GM12878 (cell line): Measurements from ENCODE around the gene FGF14. TPM values are rescaled to one million over a fixed set of nuclear protein-coding genes. Genes with fewer than 3 reads are reported as not detected.

Source experiments
- ATAC-seq: fragments of 200-7000 bp; cut with Tn5 transposase; 3 replicates; pipeline ENCODE4 v1.9.1; 2020; ENCODE audit warnings: mild to moderate bottlenecking, moderate library complexity
- BruUV-seq: library from RNA; stranded (reverse); fragments of 400-500 nt; replicated peaks from 2 replicates; lab custom pipeline; 2021; lab: Mats Ljungman, UMichigan
- CTCF ChIA-PET: fragments of 300-600 bp; sonication (Branson Sonifier 250); formaldehyde crosslinking; extraction: SDS; loops from one replicate; lab custom pipeline; 2021; ENCODE audit warnings: inconsistent platforms; lab: Yijun Ruan, JAX
- POLR2A ChIA-PET: fragments of 350-600 bp; formaldehyde crosslinking; extraction: SDS; loops from one replicate; lab custom pipeline; 2021; ENCODE audit warnings: inconsistent platforms; lab: Charles Lee
- RAD21 ChIA-PET: fragments of 300-600 bp; sonication (Branson Sonifier 250); formaldehyde crosslinking; loops from one replicate; lab custom pipeline; 2023; ENCODE audit warnings: antibody characterized with exemption; ENCODE audit not compliant: unreplicated experiment; lab: Charles Lee
- SMC1A ChIA-PET: fragments of 300-600 bp; sonication (Branson Sonifier 250); formaldehyde crosslinking; loops from one replicate; lab custom pipeline; 2023; ENCODE audit not compliant: unreplicated experiment, uncharacterized antibody; lab: Charles Lee
- DNase-seq: peaks from one replicate; pipeline ENCODE4 v3.0.0-alpha.2; 2011; ENCODE audit warnings: low read depth, low spot score
- FAIRE-seq: peaks from 3 replicates; lab custom pipeline; 2011; peaks lifted over from hg19 to GRCh38; lab: Jason Lieb, UNC
- H2AFZ ChIP-seq: 2 replicates; pipeline ENCODE4 v1.6.0; 2011; ENCODE audit warnings: low read depth, low read length, control low read depth; ENCODE audit not compliant: control insufficient read depth
- H3K27ac ChIP-seq: 2 replicates; pipeline ENCODE4 v1.5.1; 2011; ENCODE audit warnings: control low read depth; ENCODE audit not compliant: control insufficient read depth, insufficient read depth
- H3K27me3 ChIP-seq, 2 experiments: replicated peaks in 1 of 2; 2 replicates each; pipeline versions ENCODE4 v1.6.0 to v1.6.1; 2011; ENCODE audit warnings: low read length in 1 of 2; ENCODE audit not compliant: control insufficient read depth in 2 of 2, insufficient read depth in 2 of 2
- H3K36me3 ChIP-seq, 2 experiments: 2 replicates each; pipeline ENCODE4 v1.5.1; 2011; ENCODE audit warnings: low read length in 1 of 2; ENCODE audit not compliant: control insufficient read depth in 2 of 2, insufficient read depth in 2 of 2
- H3K4me1 ChIP-seq: 2 replicates; pipeline ENCODE4 v1.6.1; 2011; ENCODE audit warnings: mild to moderate bottlenecking, low read length, moderate library complexity, mixed read lengths; ENCODE audit not compliant: control insufficient read depth, insufficient read depth
- H3K4me2 ChIP-seq: 2 replicates; pipeline ENCODE4 v1.6.0; 2011; ENCODE audit warnings: control low read depth; ENCODE audit not compliant: control insufficient read depth, insufficient read depth
- H3K4me3 ChIP-seq: fragments of 200-600 bp; sonication (generic); 2 replicates; pipeline ENCODE4 v1.5.1; 2016
- H3K79me2 ChIP-seq: 2 replicates; pipeline ENCODE4 v1.6.0; 2011; ENCODE audit warnings: low read length; ENCODE audit not compliant: control insufficient read depth, insufficient read depth
- H3K9ac ChIP-seq: 2 replicates; pipeline ENCODE4 v1.8.0; 2011; ENCODE audit warnings: low read length, control low read depth, mixed read lengths; ENCODE audit not compliant: control insufficient read depth, insufficient read depth
- H3K9me3 ChIP-seq: replicated peaks from 3 replicates; pipeline ENCODE4 v1.5.1; 2011; ENCODE audit warnings: mild to moderate bottlenecking, low read length; ENCODE audit not compliant: control insufficient read depth, insufficient read depth
- H4K20me1 ChIP-seq: 2 replicates; pipeline ENCODE4 v1.6.0; 2011; ENCODE audit not compliant: control insufficient read depth, insufficient read depth
- CREM ChIP-seq: IDR thresholded peaks from 2 replicates; pipeline ENCODE4 v1.6.1; 2014; ENCODE audit warnings: antibody characterized with exemption, low read depth
- DPF2 ChIP-seq: fragments of 450-650 bp; IDR thresholded peaks from 2 replicates; pipeline ENCODE4 v1.6.1; 2017; ENCODE audit warnings: mild to moderate bottlenecking
- NBN ChIP-seq: fragments of 450-650 bp; IDR thresholded peaks from 2 replicates; pipeline ENCODE4 v1.6.1; 2016
- NFYB ChIP-seq: IDR thresholded peaks from 2 replicates; pipeline ENCODE4 v1.6.1; 2011; ENCODE audit warnings: low read depth, mild to moderate bottlenecking, low read length, improper control_type of control experiment, moderate library complexity; ENCODE audit not compliant: insufficient read depth
- SP1 ChIP-seq: IDR thresholded peaks from one replicate; pipeline ENCODE4 v1.6.1; 2011; ENCODE audit warnings: low read depth, low read length
- ZBTB4 ChIP-seq: fragments of 450-650 bp; formaldehyde crosslinking; IDR thresholded peaks from 2 replicates; pipeline ENCODE4 v1.4.0; 2022; ENCODE audit warnings: mild to moderate bottlenecking, moderate library complexity
- in situ Hi-C: fragments of 300-500 bp; cut with MboI; formaldehyde crosslinking; loops from 9 replicates; pipeline ENCODE4 v1.14.3; 2018; ENCODE audit warnings: mixed read lengths
- intact Hi-C: fragments of 100-400 bp; cut with micrococcal nuclease; formaldehyde crosslinking; loops from one replicate; pipeline ENCODE4 v1.14.2; 2022; ENCODE audit not compliant: unreplicated experiment
- polyA plus RNA-seq, 11 experiments: library from polyadenylated mRNA; depleted of rRNA in 4 of 11; unstranded in 6 of 11; stranded (reverse) in 5 of 11; fragments of >200 nt; fragmentation: Nextera tagmentation in 4 of 11; fragmentation: Illumina TruSeq in 1 of 11; extraction: Ambion mirVana in 4 of 11; extraction: Trizol in 1 of 11; gene quantifications; 1 replicate in 1 of 11; 2 replicates in 10 of 11; pipeline versions ENCODE4 v1.2.1 to v1.2.3, GENCODE V29; 2011 to 2016; ENCODE audit warnings: inconsistent platforms in 2 of 11, missing spikeins in 2 of 11, low read depth in 1 of 11
- total RNA-seq, 4 experiments: library from RNA; depleted of rRNA in 3 of 4; stranded (reverse); fragments of >200 nt in 3 of 4; fragmentation: Illumina TruSeq in 1 of 4; extraction: Trizol in 1 of 4; gene quantifications; 2 replicates each; pipeline versions ENCODE4 v1.2.1 to v1.2.3, GENCODE V29; 2013 to 2021
- TF ChIP-seq, protein P1 (sequence below), 3 experiments: IDR thresholded peaks in 2 of 3; conservative IDR thresholded peaks in 1 of 3; 2 replicates each; pipeline ENCODE4 v1.5.1; 2011; ENCODE audit warnings: low read depth in 3 of 3, low read length in 3 of 3, mild to moderate bottlenecking in 3 of 3, control low read depth in 2 of 3, moderate library complexity in 2 of 3, inconsistent platforms in 1 of 3, mixed read lengths in 1 of 3; ENCODE audit not compliant: control insufficient read depth in 2 of 3, insufficient read depth in 1 of 3; ENCODE audit errors: extremely low read depth in 1 of 3

The FGF14 gene
- total and polyA plus RNA-seq, 10 of the 15 experiments (the other 5 are each of a cell fraction or from before 2014, with no cell fraction given): under 0.01 to 0.44 (median 0.04) TPM

GRCh38 chr13:102344410-102344809 is 57.4 kb downstream of the FGF14 start:
- Histone ChIP-seq H3K27me3 (no peaks in the 10 kb centered on the region), H3K36me3 (no peaks in the 10 kb centered on the region), H3K4me1 (no peaks in the 10 kb centered on the region), H3K27ac (no peak overlapping the region), H3K9ac (no peak overlapping the region), H3K9me3 (no peaks in the 10 kb centered on the region), H2AFZ (no peak overlapping the region), H3K4me2 (no peak overlapping the region), H3K4me3 (no peak overlapping the region), H3K79me2 (no peaks in the 10 kb centered on the region), H4K20me1 (no peaks in the 10 kb centered on the region)
- ATAC-seq (no peak), DNase-seq (no peak), FAIRE-seq (no peak)
- POLR2A ChIA-PET: interaction anchor here (1.4 kb wide), 1 partner anchor 10 kb away, joined by 3 read pairs; no protein-coding TSS in a partner anchor
- RAD21 ChIA-PET: no interaction called here
- in situ Hi-C loops: no loop called here
- CTCF ChIA-PET: interaction anchor here (1.5 kb wide), 1 partner anchor 12 kb away, joined by 3 read pairs; no protein-coding TSS in a partner anchor
- SMC1A ChIA-PET: no interaction called here
- intact Hi-C loops: no loop called here
- TF ChIP-seq CREM: no peak
- no peak for TF ChIP-seq DPF2
- TF ChIP-seq NFYB: no peak
- no peak for TF ChIP-seq NBN
- TF ChIP-seq, protein P1, sequence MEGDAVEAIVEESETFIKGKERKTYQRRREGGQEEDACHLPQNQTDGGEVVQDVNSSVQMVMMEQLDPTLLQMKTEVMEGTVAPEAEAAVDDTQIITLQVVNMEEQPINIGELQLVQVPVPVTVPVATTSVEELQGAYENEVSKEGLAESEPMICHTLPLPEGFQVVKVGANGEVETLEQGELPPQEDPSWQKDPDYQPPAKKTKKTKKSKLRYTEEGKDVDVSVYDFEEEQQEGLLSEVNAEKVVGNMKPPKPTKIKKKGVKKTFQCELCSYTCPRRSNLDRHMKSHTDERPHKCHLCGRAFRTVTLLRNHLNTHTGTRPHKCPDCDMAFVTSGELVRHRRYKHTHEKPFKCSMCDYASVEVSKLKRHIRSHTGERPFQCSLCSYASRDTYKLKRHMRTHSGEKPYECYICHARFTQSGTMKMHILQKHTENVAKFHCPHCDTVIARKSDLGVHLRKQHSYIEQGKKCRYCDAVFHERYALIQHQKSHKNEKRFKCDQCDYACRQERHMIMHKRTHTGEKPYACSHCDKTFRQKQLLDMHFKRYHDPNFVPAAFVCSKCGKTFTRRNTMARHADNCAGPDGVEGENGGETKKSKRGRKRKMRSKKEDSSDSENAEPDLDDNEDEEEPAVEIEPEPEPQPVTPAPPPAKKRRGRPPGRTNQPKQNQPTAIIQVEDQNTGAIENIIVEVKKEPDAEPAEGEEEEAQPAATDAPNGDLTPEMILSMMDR (IDR thresholded peaks at IDR 0.05 in 2 of 3, conservative IDR thresholded peaks at IDR 0.05 in 1 of 3; ENCODE audit: control insufficient read depth in 2 of 3, extremely low read depth in 1 of 3, insufficient read depth in 1 of 3, low read depth in 3 of 3, low read length in 3 of 3): no peak
- TF ChIP-seq SP1: no peak
- no peak for TF ChIP-seq ZBTB4 (CRISPR knock-in tag)
- no TSS peak for BruUV-seq
